Measurements from ENCODE around the gene HDAC4. TPM values are rescaled to one million over a fixed set of nuclear protein-coding genes. Genes with fewer than 3 reads are reported as not detected.

Gene HDAC4
- total RNA-seq, 1 donor from 2014 or later: 65.7 TPM

DNA sequence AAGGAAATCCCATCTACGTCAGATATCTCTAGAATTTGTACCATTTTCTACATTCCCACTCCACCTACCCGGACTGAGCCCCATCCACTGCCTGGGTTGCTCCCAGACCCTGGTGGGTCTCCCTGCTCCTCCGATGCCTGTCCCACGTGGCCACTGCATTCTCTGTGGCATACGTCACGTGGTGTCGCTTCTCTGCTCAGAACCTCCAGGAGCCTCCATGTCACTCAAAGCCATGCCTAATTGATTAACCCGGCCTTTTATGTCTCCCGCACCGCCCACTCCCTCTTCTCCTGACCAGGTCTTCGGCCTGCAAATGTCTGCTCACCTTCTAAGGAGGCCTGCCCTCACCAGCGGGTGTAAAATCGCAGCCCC is 176.6 kb downstream of the HDAC4 start:
- DNase-seq (ENCODE audit: low spot score in 2 of 2): peak in 1 of 2 donors; percentile 65
- TF ChIP-seq CTCF (IDR thresholded peaks at IDR 0.05): no peak
- H3K36me3 ChIP-seq: no peaks in the 10 kb centered on the region
- intact Hi-C loops (cut with DNase I): loop anchor here (5.0 to 10.0 kb wide), 3 partner anchors 103 to 1031 kb away; no protein-coding TSS in a partner anchor
- H3K9me3 ChIP-seq: no peaks in the 10 kb centered on the region
- peaks cover 24 to 60% of the 10 kb centered on the region in 2 donors for H3K4me1 ChIP-seq
- peak overlapping the region; percentile 83 to 96 for H3K27ac ChIP-seq
- H3K27me3 ChIP-seq: no peaks in the 10 kb centered on the region
- H3K4me3 ChIP-seq: no peak overlapping the region

DNA sequence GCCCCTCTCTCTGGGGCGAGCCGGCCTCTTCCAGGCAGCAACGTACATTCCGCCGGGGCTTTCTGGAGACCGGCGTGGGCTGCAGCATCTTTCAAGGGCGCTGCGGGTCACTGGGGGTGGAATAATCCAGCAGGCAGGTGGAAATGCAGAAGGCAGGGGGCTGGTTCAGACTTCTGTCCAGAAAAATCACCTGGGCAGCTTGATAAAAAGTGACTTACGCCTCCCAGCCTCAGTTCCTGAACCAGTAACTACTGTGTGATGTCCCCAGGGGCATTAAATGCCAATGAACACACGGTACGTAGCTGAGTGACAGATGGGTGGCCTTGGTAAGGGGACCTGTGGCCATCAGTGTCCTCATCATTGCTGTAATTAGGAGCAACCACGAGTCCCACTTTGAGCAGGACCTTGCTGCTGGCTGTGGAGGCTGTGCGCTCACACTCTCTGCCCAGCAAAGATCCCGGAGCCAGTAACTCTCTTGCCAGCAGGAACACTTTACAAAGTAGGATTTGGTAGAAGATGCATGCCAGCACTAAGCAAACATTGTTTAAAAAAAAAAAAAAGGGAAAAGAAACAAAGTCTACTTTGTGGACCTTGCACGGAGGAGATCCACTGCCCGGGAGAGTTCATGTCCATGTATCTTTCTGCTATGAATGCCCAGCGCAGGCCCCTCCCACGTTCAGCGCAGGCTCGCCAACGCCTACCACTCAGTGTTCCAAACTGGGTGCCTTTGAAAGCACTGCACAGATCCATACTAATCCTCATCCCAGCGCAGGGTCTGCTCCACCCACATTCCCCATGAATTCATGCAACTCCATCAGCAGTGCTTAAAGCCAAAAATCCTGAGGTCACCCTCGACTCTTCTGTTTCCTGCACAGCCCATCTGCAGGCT is 177.3 kb downstream of the HDAC4 start:
- Histone ChIP-seq H3K9me3 (no peaks in the 10 kb centered on the region), H3K27me3 (no peaks in the 10 kb centered on the region), H3K36me3 (no peaks in the 10 kb centered on the region), H3K27ac (peak overlapping the region; percentile 83 to 96), H3K4me3 (peak overlapping the region in 1 of 2 donors; percentile 55), H3K4me1 (peaks cover 24 to 60% of the 10 kb centered on the region in 2 donors)
- DNase-seq (ENCODE audit: low spot score in 2 of 2): peak in 1 of 2 donors; percentile 87
- TF ChIP-seq CTCF (IDR thresholded peaks at IDR 0.05): no peak
- intact Hi-C loops (cut with DNase I): loop anchor here (2.0 to 10.0 kb wide), 5 partner anchors 41 to 1031 kb away; no protein-coding TSS in a partner anchor

- H3K27me3 ChIP-seq: no peaks in the 10 kb centered on the region
- DNase-seq (ENCODE audit: low spot score in 2 of 2): no peak
- peak overlapping the region in 1 of 2 donors; percentile 55 for H3K4me3 ChIP-seq
- H3K36me3 ChIP-seq: no peaks in the 10 kb centered on the region
- TF ChIP-seq CTCF (IDR thresholded peaks at IDR 0.05): no peak
- H3K4me1 ChIP-seq: peaks cover 24 to 60% of the 10 kb centered on the region in 2 donors
- H3K27ac ChIP-seq: peak overlapping the region; percentile 83 to 96
- H3K9me3 ChIP-seq: no peaks in the 10 kb centered on the region
- intact Hi-C loops (cut with DNase I): loop anchor here (2.0 to 10.0 kb wide), 5 partner anchors 42 to 1032 kb away; no protein-coding TSS in a partner anchor
Measured at GRCh38 chr2:239222706-239223309, 178.0 kb downstream of the HDAC4 start.

GRCh38 chr2:239222312-239222660 is 178.5 kb downstream of the HDAC4 start:
- no peak for TF ChIP-seq CTCF (IDR thresholded peaks at IDR 0.05)
- no peaks in the 10 kb centered on the region for H3K36me3 ChIP-seq
- H3K27me3 ChIP-seq: no peaks in the 10 kb centered on the region
- intact Hi-C loops (cut with DNase I): loop anchor here (2.0 to 10.0 kb wide), 5 partner anchors 43 to 1033 kb away; no protein-coding TSS in a partner anchor
- peak overlapping the region; percentile 46 to 55 for H3K4me3 ChIP-seq
- no peaks in the 10 kb centered on the region for H3K9me3 ChIP-seq
- H3K4me1 ChIP-seq: peaks cover 24 to 54% of the 10 kb centered on the region in 2 donors
- DNase-seq (ENCODE audit: low spot score in 2 of 2): peak in 1 of 2 donors; percentile 62
- H3K27ac ChIP-seq: peak overlapping the region; percentile 90 to 96

DNA sequence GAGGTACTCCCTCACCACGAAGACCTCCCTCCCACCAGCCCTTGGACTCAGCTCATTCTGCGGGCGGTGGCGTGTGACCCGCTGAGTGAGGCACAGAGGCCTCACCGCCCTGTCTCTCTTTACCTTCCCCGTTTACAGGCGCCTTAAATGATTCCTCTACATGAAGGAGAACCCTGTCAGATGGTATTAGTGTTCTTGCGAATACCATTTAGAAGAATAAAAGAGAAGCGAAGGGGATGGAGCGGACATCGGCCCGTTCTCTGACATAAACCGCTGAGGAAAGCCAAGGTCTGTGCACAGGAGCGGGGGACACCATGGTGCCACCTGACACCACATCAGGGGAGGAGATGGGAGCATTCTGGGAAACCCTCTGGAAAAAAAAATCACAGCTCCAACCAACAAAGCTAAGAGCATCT is 179.8 kb downstream of the HDAC4 start:
- Histone ChIP-seq H3K4me1 (peaks cover 20 to 42% of the 10 kb centered on the region in 2 donors), H3K27ac (peak overlapping the region; percentile 90 to 96), H3K27me3 (no peaks in the 10 kb centered on the region), H3K9me3 (no peaks in the 10 kb centered on the region), H3K36me3 (no peaks in the 10 kb centered on the region), H3K4me3 (no peak overlapping the region)
- TF ChIP-seq CTCF (IDR thresholded peaks at IDR 0.05): no peak
- intact Hi-C loops (cut with DNase I): loop anchor here (5.0 to 10.0 kb wide), 3 partner anchors 106 to 1034 kb away; no protein-coding TSS in a partner anchor
- peak in 1 of 2 donors; percentile 63 for DNase-seq (ENCODE audit: low spot score in 2 of 2)
